ENCODE measurements around the gene TMEM80. TPM values are rescaled to one million over a fixed set of nuclear protein-coding genes. Genes with fewer than 3 reads are reported as not detected.

The TMEM80 gene
- total and polyA plus RNA-seq, 2 of the 4 experiments (the other 2 are of a cell fraction): 5.6 to 21.7 TPM

DNA sequence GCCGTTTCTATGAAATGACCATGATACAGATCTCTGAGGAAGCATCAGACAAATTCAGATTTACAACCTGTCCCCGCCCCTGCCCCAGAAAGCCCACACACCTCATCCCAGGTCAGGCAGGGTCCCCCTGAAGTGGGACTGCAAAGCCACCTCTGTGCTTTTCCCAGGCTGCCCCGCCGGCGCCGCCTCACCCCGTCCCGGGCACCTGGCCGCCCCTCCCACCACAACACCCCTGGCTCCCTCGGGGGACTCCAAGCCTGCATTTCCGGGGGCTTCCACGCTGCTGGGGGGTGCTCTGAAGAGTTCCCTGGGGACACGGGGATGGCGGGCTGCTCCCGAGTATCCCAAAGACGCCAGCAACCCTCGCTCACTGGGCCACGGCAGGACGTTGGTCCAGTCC, 35.3 kb upstream of the TMEM80 start:
- BruUV-seq (replicated peaks): no TSS peak
- Histone ChIP-seq H2BK120ac (ENCODE audit: low read depth, low read length) (no peak overlapping the region), H2BK20ac (ENCODE audit: low read depth, low read length) (no peak overlapping the region), H3K14ac (replicated peaks; ENCODE audit: low read depth, low read length) (no peak overlapping the region), H3K4me1 (ENCODE audit: control insufficient read depth, insufficient read depth, low read length) (no peaks in the 10 kb centered on the region), H3K27me3 (ENCODE audit: control insufficient read depth, insufficient read depth, low read length) (no peaks in the 10 kb centered on the region), H3K9ac (ENCODE audit: low read depth, low read length) (no peak overlapping the region), H3K9me3 (ENCODE audit: control insufficient read depth, insufficient read depth, low read length) (no peaks in the 10 kb centered on the region), H3K18ac (ENCODE audit: low read depth, low read length) (no peak overlapping the region), H4K91ac (ENCODE audit: insufficient read depth, low read depth, low read length) (no peak overlapping the region), H4K5ac (ENCODE audit: low read depth, low read length) (no peak overlapping the region), H3K9me1 (ENCODE audit: insufficient read depth, low read length) (no peaks in the 10 kb centered on the region), H3K4me3 (ENCODE audit: insufficient read depth, low read depth, low read length) (no peak overlapping the region), H2AFZ (replicated peaks; ENCODE audit: low read length, poor library complexity) (no peak overlapping the region), H2AK9ac (replicated peaks; ENCODE audit: low read depth, low read length, poor library complexity) (no peak overlapping the region), H3K56ac (ENCODE audit: extremely low read depth, insufficient read depth, low read length) (no peak overlapping the region), H3K36me3 (ENCODE audit: control insufficient read depth, insufficient read depth, low read length) (peaks cover 24% of the 10 kb centered on the region), H3K23ac (ENCODE audit: low read depth, low read length) (no peak overlapping the region), H2BK15ac (ENCODE audit: low read depth, low read length) (no peak overlapping the region), H2AK5ac (ENCODE audit: low read depth, low read length) (no peak overlapping the region), H3K4ac (ENCODE audit: low read depth, low read length) (no peak overlapping the region), H2BK5ac (ENCODE audit: low read depth, low read length, poor library complexity, severe bottlenecking) (no peak overlapping the region), H3K27ac (ENCODE audit: insufficient read depth, low read length) (no peak overlapping the region), H4K8ac (ENCODE audit: low read depth in 2 of 2, low read length in 2 of 2) (no peak overlapping the region), H3K79me1 (ENCODE audit: low read depth in 1 of 2, low read length in 2 of 2) (peaks cover 12 to 15% of the 10 kb centered on the region in 2 experiments; a peak in 2 of 4 replicates), H3K4me2 (ENCODE audit: low read depth, low read length) (no peak overlapping the region), H4K20me1 (ENCODE audit: insufficient read depth, low read length) (peaks cover 8% of the 10 kb centered on the region)
- 91% methylated on average over 14 of the region's 19 CpGs; no CpG with 5 or more reads in 1 of the 2 experiments for WGBS, 2 experiments (ENCODE audit: extremely low coverage in 2 of 2, insufficient read length in 1 of 2)
- POLR2A ChIA-PET (ENCODE audit: unreplicated experiment): no interaction called here
- CTCF ChIA-PET: no interaction called here
- DNase-seq (no peak), ATAC-seq (ENCODE audit: low read depth) (no peak)
- in situ Hi-C loops (cut with MboI; ENCODE audit: low sequenced_read_pairs): loop anchor here (5.0 kb wide), 1 partner anchor 77 kb away; no protein-coding TSS in a partner anchor
- no peak for TF ChIP-seq MAZ (IDR thresholded peaks at IDR 0.05; ENCODE audit: borderline replicate concordance, low read depth, low read length)
- no peak for TF ChIP-seq RCOR1 (IDR thresholded peaks at IDR 0.05; ENCODE audit: insufficient replicate concordance, low read length)
- TF ChIP-seq, protein P1, sequence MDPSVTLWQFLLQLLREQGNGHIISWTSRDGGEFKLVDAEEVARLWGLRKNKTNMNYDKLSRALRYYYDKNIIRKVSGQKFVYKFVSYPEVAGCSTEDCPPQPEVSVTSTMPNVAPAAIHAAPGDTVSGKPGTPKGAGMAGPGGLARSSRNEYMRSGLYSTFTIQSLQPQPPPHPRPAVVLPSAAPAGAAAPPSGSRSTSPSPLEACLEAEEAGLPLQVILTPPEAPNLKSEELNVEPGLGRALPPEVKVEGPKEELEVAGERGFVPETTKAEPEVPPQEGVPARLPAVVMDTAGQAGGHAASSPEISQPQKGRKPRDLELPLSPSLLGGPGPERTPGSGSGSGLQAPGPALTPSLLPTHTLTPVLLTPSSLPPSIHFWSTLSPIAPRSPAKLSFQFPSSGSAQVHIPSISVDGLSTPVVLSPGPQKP (IDR thresholded peaks at IDR 0.05; ENCODE audit: borderline replicate concordance, low read depth, low read length): no peak
- no peak for TF ChIP-seq POLR2A (IDR thresholded peaks at IDR 0.05; ENCODE audit: low read depth, low read length)
- no peak for TF ChIP-seq SMC3 (IDR thresholded peaks at IDR 0.05; ENCODE audit: low read depth, low read length)
- TF ChIP-seq CHD1 (IDR thresholded peaks at IDR 0.05; ENCODE audit: low read depth, low read length): no peak
- no peak for TF ChIP-seq FOS (IDR thresholded peaks at IDR 0.05; ENCODE audit: low read depth, low read length)
- no peak for TF ChIP-seq MAFK (IDR thresholded peaks at IDR 0.05; ENCODE audit: low read depth, low read length)
- TF ChIP-seq CEBPB (IDR thresholded peaks at IDR 0.05; ENCODE audit: low read depth, low read length): no peak
- TF ChIP-seq, protein P2, sequence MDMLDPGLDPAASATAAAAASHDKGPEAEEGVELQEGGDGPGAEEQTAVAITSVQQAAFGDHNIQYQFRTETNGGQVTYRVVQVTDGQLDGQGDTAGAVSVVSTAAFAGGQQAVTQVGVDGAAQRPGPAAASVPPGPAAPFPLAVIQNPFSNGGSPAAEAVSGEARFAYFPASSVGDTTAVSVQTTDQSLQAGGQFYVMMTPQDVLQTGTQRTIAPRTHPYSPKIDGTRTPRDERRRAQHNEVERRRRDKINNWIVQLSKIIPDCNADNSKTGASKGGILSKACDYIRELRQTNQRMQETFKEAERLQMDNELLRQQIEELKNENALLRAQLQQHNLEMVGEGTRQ (IDR thresholded peaks at IDR 0.05; ENCODE audit: low read depth, low read length): no peak
- TF ChIP-seq, protein P3, sequence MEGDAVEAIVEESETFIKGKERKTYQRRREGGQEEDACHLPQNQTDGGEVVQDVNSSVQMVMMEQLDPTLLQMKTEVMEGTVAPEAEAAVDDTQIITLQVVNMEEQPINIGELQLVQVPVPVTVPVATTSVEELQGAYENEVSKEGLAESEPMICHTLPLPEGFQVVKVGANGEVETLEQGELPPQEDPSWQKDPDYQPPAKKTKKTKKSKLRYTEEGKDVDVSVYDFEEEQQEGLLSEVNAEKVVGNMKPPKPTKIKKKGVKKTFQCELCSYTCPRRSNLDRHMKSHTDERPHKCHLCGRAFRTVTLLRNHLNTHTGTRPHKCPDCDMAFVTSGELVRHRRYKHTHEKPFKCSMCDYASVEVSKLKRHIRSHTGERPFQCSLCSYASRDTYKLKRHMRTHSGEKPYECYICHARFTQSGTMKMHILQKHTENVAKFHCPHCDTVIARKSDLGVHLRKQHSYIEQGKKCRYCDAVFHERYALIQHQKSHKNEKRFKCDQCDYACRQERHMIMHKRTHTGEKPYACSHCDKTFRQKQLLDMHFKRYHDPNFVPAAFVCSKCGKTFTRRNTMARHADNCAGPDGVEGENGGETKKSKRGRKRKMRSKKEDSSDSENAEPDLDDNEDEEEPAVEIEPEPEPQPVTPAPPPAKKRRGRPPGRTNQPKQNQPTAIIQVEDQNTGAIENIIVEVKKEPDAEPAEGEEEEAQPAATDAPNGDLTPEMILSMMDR (conservative IDR thresholded peaks at IDR 0.05; ENCODE audit: low read depth, low read length): no peak
- TF ChIP-seq RFX5 (IDR thresholded peaks at IDR 0.05; ENCODE audit: low read depth, low read length): no peak
- TF ChIP-seq BHLHE40 (IDR thresholded peaks at IDR 0.05; ENCODE audit: low read depth, low read length): no peak
- no peak for TF ChIP-seq MXI1 (IDR thresholded peaks at IDR 0.05; ENCODE audit: borderline replicate concordance, low read depth, low read length)
- no peak for TF ChIP-seq NFE2L2 (IDR thresholded peaks at IDR 0.05; ENCODE audit: low read depth, low read length)
- TF ChIP-seq RAD21 (IDR thresholded peaks at IDR 0.05; ENCODE audit: low read length): no peak
- intact Hi-C loops (cut with micrococcal nuclease): no loop called here
- dilution Hi-C loops (cut with HindIII; ENCODE audit: low sequenced_read_pairs, unreplicated experiment): no loop called here
